BE2C (cell line): ENCODE measurements around the gene SRGAP3.
A peak's percentile ranks its signal among the peaks of the same experiment; 100 is the strongest.

Experiments used
- DNase-seq: peaks from one replicate; pipeline ENCODE4 v3.0.0-alpha.2; 2020
- H3K27me3 ChIP-seq: fragments of 250-450 bp; sonication (Bioruptor Pico); 2 replicates; pipeline ENCODE4 v1.5.1; 2020; ENCODE audit warnings: mild to moderate bottlenecking
- H3K36me3 ChIP-seq: fragments of 250-450 bp; sonication (Bioruptor Pico); 2 replicates; pipeline ENCODE4 v1.5.1; 2020; ENCODE audit warnings: mild to moderate bottlenecking
- H3K4me1 ChIP-seq: fragments of 250-450 bp; sonication (Bioruptor Pico); 2 replicates; pipeline ENCODE4 v1.5.1; 2020
- H3K4me3 ChIP-seq: 2 replicates; pipeline ENCODE4 v1.5.1; 2011; ENCODE audit warnings: low read depth, low read length
- H3K9me3 ChIP-seq: fragments of 250-450 bp; sonication (Bioruptor Pico); 2 replicates; pipeline ENCODE4 v1.5.1; 2020
- TF ChIP-seq, protein P1 (sequence below): IDR thresholded peaks from 2 replicates; pipeline ENCODE4 v1.5.1; 2012; ENCODE audit warnings: mild to moderate bottlenecking, low read depth, low read length

SRGAP3 gene

DNA sequence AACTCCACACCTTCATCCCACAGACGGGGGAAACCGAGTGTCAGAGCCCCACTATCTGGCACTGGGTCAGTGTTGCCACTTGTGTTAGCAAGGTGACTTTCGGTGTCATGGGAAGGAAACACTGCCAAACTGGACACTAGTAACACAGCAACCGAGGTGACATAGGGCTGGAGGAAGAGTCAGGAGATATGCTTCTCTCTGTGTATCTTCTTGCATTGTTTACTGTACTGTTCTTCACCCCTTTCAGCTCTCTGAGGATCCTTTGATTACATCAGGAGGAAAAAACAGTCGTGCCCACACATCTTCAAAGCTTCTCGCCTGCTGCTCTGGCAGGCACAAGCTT lies 176.8 kb downstream of the SRGAP3 start:
- TF ChIP-seq, protein P1, sequence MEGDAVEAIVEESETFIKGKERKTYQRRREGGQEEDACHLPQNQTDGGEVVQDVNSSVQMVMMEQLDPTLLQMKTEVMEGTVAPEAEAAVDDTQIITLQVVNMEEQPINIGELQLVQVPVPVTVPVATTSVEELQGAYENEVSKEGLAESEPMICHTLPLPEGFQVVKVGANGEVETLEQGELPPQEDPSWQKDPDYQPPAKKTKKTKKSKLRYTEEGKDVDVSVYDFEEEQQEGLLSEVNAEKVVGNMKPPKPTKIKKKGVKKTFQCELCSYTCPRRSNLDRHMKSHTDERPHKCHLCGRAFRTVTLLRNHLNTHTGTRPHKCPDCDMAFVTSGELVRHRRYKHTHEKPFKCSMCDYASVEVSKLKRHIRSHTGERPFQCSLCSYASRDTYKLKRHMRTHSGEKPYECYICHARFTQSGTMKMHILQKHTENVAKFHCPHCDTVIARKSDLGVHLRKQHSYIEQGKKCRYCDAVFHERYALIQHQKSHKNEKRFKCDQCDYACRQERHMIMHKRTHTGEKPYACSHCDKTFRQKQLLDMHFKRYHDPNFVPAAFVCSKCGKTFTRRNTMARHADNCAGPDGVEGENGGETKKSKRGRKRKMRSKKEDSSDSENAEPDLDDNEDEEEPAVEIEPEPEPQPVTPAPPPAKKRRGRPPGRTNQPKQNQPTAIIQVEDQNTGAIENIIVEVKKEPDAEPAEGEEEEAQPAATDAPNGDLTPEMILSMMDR = no peak
- H3K9me3 ChIP-seq = no peaks in the 10 kb centered on the region
- H3K36me3 ChIP-seq = no peaks in the 10 kb centered on the region
- DNase-seq = no peak
- H3K4me3 ChIP-seq = no peak overlapping the region
- H3K27me3 ChIP-seq = no peaks in the 10 kb centered on the region
- no peaks in the 10 kb centered on the region for H3K4me1 ChIP-seq

DNA sequence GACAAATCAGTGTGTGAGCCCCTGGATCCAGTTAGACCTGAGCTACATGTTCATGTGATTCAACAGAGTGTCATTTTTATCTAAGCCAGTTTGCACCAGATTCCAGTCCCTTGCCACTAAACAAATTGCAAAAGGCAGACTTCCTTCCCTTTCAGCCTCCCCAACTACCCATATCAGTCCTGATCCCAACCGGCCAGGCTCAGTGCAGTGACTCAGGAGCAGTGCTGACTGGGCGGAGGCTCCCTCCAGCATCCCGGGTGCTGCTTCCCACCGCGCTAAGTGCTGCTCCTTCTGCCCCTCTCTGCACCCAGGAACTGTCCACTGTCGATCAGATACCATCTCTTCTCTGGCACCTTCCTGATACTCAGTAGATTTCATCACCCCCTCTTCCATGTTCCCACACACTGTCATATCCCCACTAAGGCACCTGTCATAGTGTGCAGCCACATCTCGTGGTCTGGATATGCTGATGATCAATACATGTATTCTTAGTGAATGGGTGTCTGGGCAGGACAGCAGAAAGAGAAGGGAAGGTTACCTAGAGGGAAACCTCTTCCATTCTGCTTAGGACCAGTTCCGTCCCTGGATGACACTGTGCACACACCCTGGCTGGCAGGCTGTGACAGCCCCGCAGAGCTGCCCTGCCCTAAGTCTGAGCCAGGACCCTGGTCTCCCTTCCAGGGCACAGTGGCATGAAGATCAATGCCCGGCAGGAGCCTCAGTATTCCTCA lies 177.3 kb downstream of the SRGAP3 start:
- Histone ChIP-seq H3K4me1 (no peaks in the 10 kb centered on the region), H3K4me3 (no peak overlapping the region), H3K36me3 (no peaks in the 10 kb centered on the region), H3K27me3 (no peaks in the 10 kb centered on the region), H3K9me3 (no peaks in the 10 kb centered on the region)
- TF ChIP-seq, protein P1 = no peak
- DNase-seq = no peak

DNA sequence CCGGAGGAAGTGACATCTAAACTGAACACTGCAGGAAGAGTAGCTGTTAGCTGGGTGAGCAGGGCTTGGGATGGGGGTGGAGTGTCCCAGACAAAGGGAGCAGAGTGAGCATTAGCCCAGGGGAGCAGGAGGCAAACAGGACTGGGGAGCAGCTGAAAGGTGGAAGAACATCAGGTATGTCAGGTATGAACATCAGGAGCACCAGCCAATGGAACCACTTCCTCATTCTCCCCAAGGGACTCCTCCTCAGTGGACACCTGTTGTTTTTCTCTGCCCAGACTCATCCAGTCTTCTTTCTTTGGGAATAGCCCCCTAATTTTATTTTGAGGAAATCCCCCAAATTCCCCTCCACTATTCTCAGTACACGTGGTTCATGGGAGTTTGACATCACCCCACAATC lies 178.5 kb downstream of the SRGAP3 start:
- no peaks in the 10 kb centered on the region for H3K27me3 ChIP-seq
- TF ChIP-seq, protein P1 = no peak

DNA sequence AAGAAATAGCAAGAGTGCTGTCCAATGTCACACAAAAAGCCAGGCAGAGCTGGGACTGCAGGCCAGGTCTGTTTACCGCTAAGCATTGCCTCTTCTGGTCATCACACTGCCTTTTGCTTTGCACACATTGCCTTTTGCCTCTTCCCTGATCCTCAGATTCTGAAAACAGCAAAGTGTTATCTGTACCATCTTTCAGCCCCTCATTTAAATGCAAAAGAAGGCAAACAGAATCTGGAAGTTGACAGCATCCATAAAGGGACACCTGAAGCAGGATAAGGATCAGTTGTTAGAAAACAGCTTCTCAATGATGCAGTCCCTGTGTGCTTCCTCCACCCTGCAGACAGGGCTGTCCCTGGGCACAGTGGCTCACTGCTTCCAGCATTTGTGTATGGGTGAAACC lies 179.5 kb downstream of the SRGAP3 start:
- no peaks in the 10 kb centered on the region for H3K9me3 ChIP-seq
- DNase-seq = no peak
- H3K4me1 ChIP-seq = no peaks in the 10 kb centered on the region
- no peaks in the 10 kb centered on the region for H3K36me3 ChIP-seq
- TF ChIP-seq, protein P1 = no peak
- H3K4me3 ChIP-seq = no peak overlapping the region
- no peaks in the 10 kb centered on the region for H3K27me3 ChIP-seq

More for the DNA sequence above, 178.5 kb downstream of the SRGAP3 start:
- Histone ChIP-seq H3K9me3 (no peaks in the 10 kb centered on the region), H3K4me3 (no peak overlapping the region), H3K4me1 (no peaks in the 10 kb centered on the region), H3K36me3 (no peaks in the 10 kb centered on the region)
- no peak for DNase-seq

DNA sequence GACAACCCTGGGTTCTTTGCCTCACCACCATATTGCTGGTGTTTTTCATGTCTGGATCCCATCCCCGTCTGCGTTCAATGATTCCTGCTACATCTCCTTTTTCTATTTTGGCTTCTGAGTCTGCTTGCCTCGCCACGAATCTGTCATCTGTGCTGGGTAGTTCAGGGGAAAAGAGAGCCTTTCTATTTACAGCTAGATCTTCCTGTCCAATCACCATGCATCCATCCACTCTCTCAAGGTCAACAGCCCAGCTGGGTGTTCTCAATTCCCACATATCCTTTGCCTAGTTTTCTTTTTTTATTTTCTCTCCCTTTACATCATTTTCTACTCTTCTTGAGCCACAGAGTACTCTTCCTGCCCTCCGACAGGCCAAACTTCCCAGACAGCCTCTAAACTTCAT lies 181.4 kb downstream of the SRGAP3 start:
- TF ChIP-seq, protein P1 = no peak

DNA sequence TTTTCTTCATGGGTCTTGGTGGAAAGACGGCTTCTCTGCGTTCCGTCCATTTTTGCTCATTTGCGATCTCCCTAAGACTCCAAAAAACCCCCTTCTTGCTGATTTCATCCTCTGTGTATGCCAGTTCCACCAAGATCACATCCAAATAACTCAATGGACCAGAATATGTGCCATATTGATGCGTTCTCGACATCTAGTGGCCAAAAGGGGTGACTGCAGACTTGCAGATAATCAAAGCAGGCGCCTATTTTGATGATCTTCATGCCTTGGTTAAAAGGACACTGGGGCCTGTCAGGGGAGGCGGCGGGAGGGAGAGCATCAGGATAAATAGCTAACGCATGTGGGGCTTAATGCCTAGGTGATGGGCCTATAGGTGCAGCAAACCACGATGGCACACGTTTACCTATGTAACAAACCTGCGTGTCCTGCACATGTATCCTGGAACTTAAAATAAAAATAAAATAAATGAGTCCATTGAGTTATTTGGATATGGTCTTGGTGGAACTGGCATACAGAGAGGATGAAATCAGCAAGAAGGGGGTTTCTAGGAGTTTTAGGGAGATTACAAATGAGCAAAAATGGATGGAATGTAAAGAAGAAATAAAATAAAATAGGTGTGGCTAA lies 182.0 kb downstream of the SRGAP3 start:
- Histone ChIP-seq H3K4me1 (no peaks in the 10 kb centered on the region), H3K27me3 (no peaks in the 10 kb centered on the region), H3K9me3 (no peaks in the 10 kb centered on the region; the same call in 1 of the 2 replicates), H3K36me3 (no peaks in the 10 kb centered on the region), H3K4me3 (no peak overlapping the region)
- TF ChIP-seq, protein P1 = peak; percentile 88
- peak; percentile 50 for DNase-seq

More for the DNA sequence above, 181.4 kb downstream of the SRGAP3 start:
- no peak overlapping the region for H3K4me3 ChIP-seq
- no peaks in the 10 kb centered on the region for H3K9me3 ChIP-seq
- H3K4me1 ChIP-seq = no peaks in the 10 kb centered on the region
- H3K36me3 ChIP-seq = no peaks in the 10 kb centered on the region
- no peaks in the 10 kb centered on the region for H3K27me3 ChIP-seq
- DNase-seq = no peak
